GM21737 (cell line): ENCODE measurements around the gene PPARG.

Source experiments
- ATAC-seq: cut with Tn5 transposase; IDR thresholded peaks from one replicate; pipeline ENCODE4 v1.9.1; 2021; ENCODE audit warnings: mild to moderate bottlenecking, moderate library complexity; ENCODE audit not compliant: unreplicated experiment

PPARG gene

GRCh38 chr3:12308517-12308916 lies 19.6 kb downstream of the PPARG start:
- ATAC-seq, result no peak

DNA sequence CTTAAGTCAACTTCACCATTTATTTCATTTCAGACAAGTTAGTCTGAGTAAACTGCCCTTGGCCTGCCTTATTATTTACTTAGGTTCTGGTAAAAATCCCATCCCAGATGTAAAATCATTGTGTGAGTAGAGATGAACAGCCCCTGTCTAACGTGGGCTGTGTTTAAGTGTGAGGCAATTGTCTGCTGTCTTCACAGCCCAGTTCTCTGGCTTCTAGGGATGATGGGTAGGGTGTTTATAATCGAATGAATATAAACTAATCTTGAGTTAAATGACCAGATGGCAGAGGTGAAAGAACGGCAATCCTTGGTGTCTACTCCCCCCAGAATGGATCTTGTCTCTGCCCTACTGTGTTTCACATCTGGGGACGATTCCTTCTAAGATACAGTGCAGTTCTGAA lies 20.8 kb downstream of the PPARG start:
- ATAC-seq, result no peak

DNA sequence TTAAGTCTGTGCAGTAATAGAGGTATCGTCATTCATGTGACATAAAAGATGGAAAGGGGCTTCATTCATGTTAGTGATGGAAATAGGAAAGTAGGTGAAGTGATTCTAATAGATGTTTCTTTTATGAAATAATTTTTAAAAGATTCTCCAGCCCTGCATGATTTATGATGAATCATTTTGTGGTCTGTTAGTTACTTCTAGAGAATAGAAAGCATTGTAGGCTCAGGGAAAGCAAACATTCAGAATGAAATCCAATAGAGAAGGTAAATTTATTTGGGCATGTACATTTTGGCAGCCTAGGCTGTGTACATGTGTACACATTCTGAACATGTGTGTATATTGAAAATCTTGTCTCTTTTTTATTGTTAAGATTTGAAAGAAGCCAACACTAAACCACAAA lies 23.1 kb downstream of the PPARG start:
- no peak for ATAC-seq

GRCh38 chr3:12313519-12313918 lies 24.6 kb downstream of the PPARG start:
- no peak for ATAC-seq

GRCh38 chr3:12316253-12316652 lies 27.4 kb downstream of the PPARG start:
- ATAC-seq, result no peak

DNA sequence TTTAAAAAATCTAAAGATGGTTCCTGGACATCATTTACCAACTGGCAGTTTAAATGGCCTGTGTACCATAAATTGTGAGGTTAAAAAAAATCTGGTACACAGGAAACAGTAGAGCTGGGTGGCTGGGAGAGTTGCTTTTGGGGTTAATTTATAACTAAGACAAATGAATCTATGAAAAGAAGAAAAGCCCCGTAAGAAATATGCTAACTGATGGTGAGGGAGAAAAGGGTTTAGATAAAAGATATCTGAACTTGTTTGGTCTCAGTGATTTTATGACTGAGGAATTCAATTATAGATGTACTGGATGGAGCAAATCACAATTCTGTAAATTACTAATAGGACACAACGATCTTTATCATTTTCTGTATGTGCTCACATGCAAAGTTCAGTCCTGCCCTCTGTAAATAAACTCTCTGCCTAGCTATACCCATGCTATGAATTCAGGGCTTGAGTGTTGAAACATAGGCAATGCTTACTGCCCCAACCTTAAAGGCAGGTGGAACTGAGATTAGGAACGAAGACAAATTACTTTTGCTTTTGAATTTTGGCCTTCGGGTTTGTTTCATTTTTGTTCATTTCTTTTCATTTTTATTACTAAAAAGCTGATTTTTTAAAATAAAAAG lies 28.0 kb downstream of the PPARG start:
- ATAC-seq, result no peak

GRCh38 chr3:12317914-12318313 lies 29.0 kb downstream of the PPARG start:
- ATAC-seq, result no peak

- ATAC-seq, result no peak
These were observed 30.1 kb downstream of the PPARG start for GRCh38 chr3:12318758-12319621.

GRCh38 chr3:12321015-12321414 lies 32.1 kb downstream of the PPARG start:
- no peak for ATAC-seq

- no peak for ATAC-seq
These were observed 34.4 kb downstream of the PPARG start for GRCh38 chr3:12323237-12323636.

GRCh38 chr3:12325586-12326515 lies 37.0 kb downstream of the PPARG start:
- no peak for ATAC-seq

GRCh38 chr3:12327021-12327420 lies 38.2 kb downstream of the PPARG start:
- no peak for ATAC-seq

DNA sequence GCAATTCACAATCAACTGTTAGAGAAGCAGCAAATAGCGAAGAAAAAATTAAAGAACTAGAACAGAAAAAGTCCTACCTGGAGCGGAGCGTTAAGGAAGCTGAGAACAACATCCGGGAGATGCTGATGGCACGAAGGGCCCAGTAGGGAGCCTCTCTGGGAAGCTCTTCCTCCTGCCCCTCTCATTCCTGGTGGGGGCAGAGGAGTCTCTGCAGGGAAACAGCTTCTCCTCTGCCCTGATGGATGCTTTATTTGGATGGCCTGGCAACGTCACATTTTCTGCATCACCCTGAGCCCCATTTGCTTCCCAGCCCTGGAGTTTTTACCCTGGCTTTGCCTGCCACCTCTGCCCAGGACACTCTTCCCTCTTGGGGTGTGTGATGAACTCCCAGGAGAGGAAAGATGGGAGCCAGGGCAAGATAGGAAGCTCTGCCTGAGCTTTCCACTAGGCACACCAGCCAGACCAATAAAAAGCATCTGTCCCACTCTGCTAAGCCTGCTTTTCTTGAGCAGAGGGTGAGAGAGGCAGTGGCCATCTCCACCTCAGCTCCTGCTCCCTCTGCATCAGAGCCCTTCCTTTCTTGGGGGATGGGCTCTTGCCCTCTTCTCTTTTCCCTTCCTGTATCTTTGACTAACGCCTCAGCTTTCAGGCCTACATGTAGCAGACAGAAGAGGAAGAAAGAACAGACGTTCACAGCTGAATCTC lies 39.4 kb downstream of the PPARG start:
- ATAC-seq, result no peak

DNA sequence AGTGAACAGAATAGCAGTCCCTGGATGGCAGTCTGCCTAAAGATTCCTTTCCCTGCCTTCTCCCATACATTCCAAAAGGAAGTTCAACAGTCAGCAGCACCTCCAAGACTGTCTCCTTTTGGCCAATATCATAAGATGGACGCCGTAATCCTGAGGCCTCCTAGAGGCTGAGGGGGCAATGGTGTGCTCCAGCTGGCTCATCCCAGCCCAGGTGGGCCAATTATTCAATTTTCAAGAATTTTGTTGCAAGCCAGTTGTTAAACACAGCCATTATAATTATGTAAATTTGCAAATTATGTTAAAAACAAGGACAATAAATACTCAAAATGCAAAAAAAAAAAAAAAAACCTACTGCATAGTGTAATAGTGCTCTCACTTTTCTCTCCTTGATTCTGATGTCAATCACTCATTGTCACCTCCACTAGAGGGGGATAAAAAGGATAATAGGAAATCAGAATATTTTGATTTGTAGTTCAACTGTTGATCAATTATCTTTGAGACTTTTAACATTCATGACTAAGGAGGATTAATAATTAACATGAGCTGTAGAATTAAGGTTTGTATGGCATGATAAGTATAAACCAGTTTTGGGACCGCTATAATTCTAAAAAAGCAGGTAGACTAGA lies 40.1 kb downstream of the PPARG start:
- ATAC-seq, result no peak

- ATAC-seq, result no peak
These were observed 45.9 kb downstream of the PPARG start for GRCh38 chr3:12334786-12335185.

DNA sequence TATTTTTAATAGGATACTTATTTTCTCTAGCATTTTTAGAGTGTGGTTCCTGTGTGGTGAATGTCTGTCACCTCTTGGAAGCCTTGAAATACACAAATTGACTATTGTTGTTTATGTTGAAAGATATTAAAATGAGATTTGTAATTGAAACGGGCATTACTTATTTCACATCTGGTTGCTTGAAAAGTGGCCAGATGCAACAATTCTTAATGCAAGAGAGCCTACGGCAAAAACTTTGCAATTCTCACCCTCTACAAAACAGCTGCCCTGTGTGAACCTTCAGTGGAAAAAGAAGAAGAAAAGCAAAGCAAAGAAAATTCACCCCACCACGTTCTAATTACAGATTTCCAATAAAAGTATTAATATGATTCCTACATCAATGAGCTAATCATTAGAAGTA lies 46.6 kb downstream of the PPARG start:
- ATAC-seq, result no peak

DNA sequence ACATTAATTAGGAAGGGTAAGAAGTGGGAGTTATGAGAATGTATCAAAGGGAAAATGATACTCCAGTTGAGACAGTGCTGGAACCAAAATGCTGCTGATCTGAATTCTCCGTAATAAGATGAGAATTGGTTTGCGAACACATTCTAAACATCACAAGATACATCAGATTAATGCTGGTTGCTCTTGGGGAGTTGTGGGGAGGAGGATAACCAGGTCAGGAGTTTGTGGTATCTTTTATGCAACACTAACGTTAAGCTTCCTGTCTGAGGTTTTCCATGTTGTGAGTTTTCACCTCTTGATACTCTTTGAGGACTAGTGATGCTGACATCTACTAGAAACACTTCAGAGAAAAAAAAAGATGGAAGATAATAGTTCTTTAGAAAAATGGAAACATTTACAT lies 47.2 kb downstream of the PPARG start:
- no peak for ATAC-seq

DNA sequence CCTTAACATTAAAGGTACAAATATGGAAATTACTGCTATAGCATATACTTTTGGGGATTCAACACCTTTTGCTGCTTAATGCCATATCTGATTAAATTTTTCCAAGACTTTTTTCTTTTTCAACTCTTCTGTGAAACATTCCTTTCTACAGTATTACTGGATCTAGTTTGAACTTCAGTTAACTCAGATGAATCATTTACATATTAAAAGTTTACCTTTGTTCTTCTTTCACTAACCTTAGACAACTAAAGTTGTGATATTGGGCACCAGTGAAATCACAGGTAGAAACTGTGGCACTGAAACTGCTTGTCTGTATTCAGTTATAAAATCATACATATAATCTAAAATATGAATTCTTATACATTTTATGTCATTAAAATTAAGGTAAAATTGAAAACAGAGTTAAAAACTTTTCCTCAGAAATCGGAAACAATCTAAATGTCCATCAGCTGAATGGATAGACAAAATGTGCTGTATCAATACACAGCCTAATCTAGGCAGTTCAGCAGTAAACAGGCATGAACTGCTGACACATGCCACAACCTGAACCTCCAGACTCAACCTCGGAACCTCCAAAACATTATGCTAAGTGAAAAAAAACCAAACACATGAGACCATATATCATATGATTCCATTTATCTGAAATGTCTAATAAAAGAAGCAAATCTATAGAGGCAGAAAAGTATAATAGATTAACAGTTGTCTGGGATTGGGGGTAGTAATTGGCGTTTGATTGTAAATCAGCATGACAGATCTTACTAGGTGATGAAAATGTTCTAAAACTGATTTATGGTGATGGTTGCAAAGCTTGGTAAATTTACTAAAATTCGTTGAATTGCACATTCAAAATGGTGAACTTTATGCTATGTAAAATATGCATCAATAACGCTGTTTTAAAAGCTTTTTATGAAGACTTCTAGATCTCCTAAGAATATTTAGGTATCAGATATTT lies 50.0 kb downstream of the PPARG start:
- ATAC-seq, result no peak
